Activated naive CD4-positive, alpha-beta T cell treated with anti-CD3 and anti-CD28 coated beads, Interleukin-2, amount 50 U/mL, for 16 hours (primary cell): ENCODE measurements around the gene ABHD1.

Source experiments
- DNase-seq: peaks from one replicate; pipeline ENCODE4 v3.0.0-alpha.2; 2020

ABHD1 gene

GRCh38 chr2:27138111-27138510 lies 14.5 kb downstream of the ABHD1 start:
- no peak for DNase-seq

GRCh38 chr2:27139310-27139709 lies 15.7 kb downstream of the ABHD1 start, which contains the start of gene PRR30:
PRR30 (minus strand) TSS chr2:27139410; CDS start chr2:27138329, 1,081 bp downstream.
- DNase-seq: no peak

- DNase-seq: no peak
Measured at GRCh38 chr2:27143285-27143684, 19.7 kb downstream of the ABHD1 start.

- DNase-seq: no peak
Measured at GRCh38 chr2:27145682-27146081, 22.1 kb downstream of the ABHD1 start.

GRCh38 chr2:27147935-27148334 lies 24.3 kb downstream of the ABHD1 start:
- no peak for DNase-seq

- DNase-seq: no peak
Measured at GRCh38 chr2:27148801-27149439, 25.3 kb downstream of the ABHD1 start, which contains the start of gene TCF23. TCF23 (plus strand) TSS chr2:27149004; CDS start chr2:27149134, 130 bp downstream.

GRCh38 chr2:27149570-27150405 lies 26.2 kb downstream of the ABHD1 start:
- DNase-seq: no peak

- no peak for DNase-seq
Measured at GRCh38 chr2:27150639-27151230, 27.1 kb downstream of the ABHD1 start.

GRCh38 chr2:27152102-27152795 lies 28.6 kb downstream of the ABHD1 start:
- DNase-seq: no peak

GRCh38 chr2:27152796-27153464 lies 29.3 kb downstream of the ABHD1 start:
- DNase-seq: no peak

GRCh38 chr2:27154488-27154887 lies 30.9 kb downstream of the ABHD1 start:
- no peak for DNase-seq

GRCh38 chr2:27155069-27155520 lies 31.5 kb downstream of the ABHD1 start:
- no peak for DNase-seq

GRCh38 chr2:27158468-27158867 lies 34.9 kb downstream of the ABHD1 start:
- DNase-seq: no peak

- DNase-seq: no peak
Measured at GRCh38 chr2:27159271-27159670, 35.7 kb downstream of the ABHD1 start.

GRCh38 chr2:27160191-27160590 lies 36.6 kb downstream of the ABHD1 start:
- DNase-seq: no peak

- DNase-seq: no peak
Measured at GRCh38 chr2:27162151-27163121, 38.8 kb downstream of the ABHD1 start.

- no peak for DNase-seq
Measured at GRCh38 chr2:27164960-27165763, 41.5 kb downstream of the ABHD1 start.

- no peak for DNase-seq
Measured at GRCh38 chr2:27170581-27171337, 47.1 kb downstream of the ABHD1 start.

GRCh38 chr2:27171351-27171848 lies 47.8 kb downstream of the ABHD1 start:
- DNase-seq: no peak
